Fibroblast of lung (primary cell): ENCODE measurements around the gene ABCC8. TPM values are rescaled to one million over a fixed set of nuclear protein-coding genes. Genes with fewer than 3 reads are reported as not detected.
A peak's percentile ranks its signal among the peaks of the same experiment; 100 is the strongest.

Experiments used
- DNase-seq, 2 donors: peaks; one replicate each; pipeline versions ENCODE4 v3.0.0 to v3.0.0-alpha.2; 2010; ENCODE audit warnings: low read depth in 2 of 2
- H2AFZ ChIP-seq: 2 replicates; pipeline ENCODE4 v1.5.1; 2012; ENCODE audit warnings: low read length, control low read depth, inconsistent platforms
- H3K27ac ChIP-seq: 2 replicates; pipeline ENCODE4 v1.5.1; 2011; ENCODE audit warnings: low read length, control low read depth; ENCODE audit not compliant: insufficient read depth
- H3K27me3 ChIP-seq: 2 replicates; pipeline ENCODE4 v1.5.1; 2011; ENCODE audit warnings: mild to moderate bottlenecking, low read length; ENCODE audit not compliant: control insufficient read depth, insufficient read depth
- H3K36me3 ChIP-seq: 2 replicates; pipeline ENCODE4 v1.5.1; 2011; ENCODE audit warnings: low read length; ENCODE audit not compliant: control insufficient read depth, insufficient read depth
- H3K4me1 ChIP-seq: 2 replicates; pipeline ENCODE4 v1.5.1; 2011; ENCODE audit warnings: low read length; ENCODE audit not compliant: control insufficient read depth, insufficient read depth; ENCODE audit errors: extremely low read depth
- H3K4me2 ChIP-seq: 2 replicates; pipeline ENCODE4 v1.5.1; 2011; ENCODE audit warnings: low read length, control low read depth; ENCODE audit not compliant: insufficient read depth; ENCODE audit errors: extremely low read depth
- H3K4me3 ChIP-seq, 4 experiments: fragments of 200-600 bp in 1 of 4; sonication (generic) in 1 of 4; replicated peaks in 1 of 4; 2 replicates each; pipeline ENCODE4 v1.5.1; 2011 to 2016; ENCODE audit warnings: low read length in 4 of 4, low read depth in 3 of 4, mild to moderate bottlenecking in 3 of 4, control low read depth in 2 of 4, inconsistent platforms in 1 of 4, mixed read lengths in 1 of 4; ENCODE audit not compliant: insufficient read depth in 1 of 4; ENCODE audit errors: control extremely low read depth in 1 of 4
- H3K79me2 ChIP-seq: 2 replicates; pipeline ENCODE4 v1.5.1; 2012; ENCODE audit warnings: mild to moderate bottlenecking, low read length, inconsistent platforms; ENCODE audit not compliant: control insufficient read depth, insufficient read depth
- H3K9ac ChIP-seq: 2 replicates; pipeline ENCODE4 v1.5.1; 2011; ENCODE audit warnings: mild to moderate bottlenecking, low read length, control low read depth; ENCODE audit not compliant: insufficient read depth
- H3K9me3 ChIP-seq: 2 replicates; pipeline ENCODE4 v1.5.1; 2012; ENCODE audit warnings: low read depth, low read length; ENCODE audit not compliant: control insufficient read depth, insufficient read depth
- H4K20me1 ChIP-seq: 2 replicates; pipeline ENCODE4 v1.5.1; 2011; ENCODE audit warnings: low read length; ENCODE audit not compliant: control insufficient read depth, insufficient read depth; ENCODE audit errors: extremely low read depth
- CTCF ChIP-seq, 2 donors: IDR thresholded peaks in 1 of 2; conservative IDR thresholded peaks in 1 of 2; 1 replicate in 1 of 2; 2 replicates in 1 of 2; pipeline ENCODE4 v1.5.1; 2011 to 2012; ENCODE audit warnings: low read length in 2 of 2, control low read depth in 1 of 2, inconsistent platforms in 1 of 2, low read depth in 1 of 2, mild to moderate bottlenecking in 1 of 2
- EZH2 ChIP-seq: IDR thresholded peaks from 2 replicates; pipeline ENCODE4 v1.5.1; 2012; ENCODE audit warnings: low read length, control low read depth, mild to moderate bottlenecking; ENCODE audit errors: missing control alignments
- polyA plus RNA-seq, 2 donors: library from polyadenylated mRNA; depleted of rRNA in 1 of 2; stranded (reverse) in 1 of 2; unstranded in 1 of 2; fragments of >200 nt; gene quantifications; 2 replicates each; pipeline ENCODE4 v1.2.1, GENCODE V29; 2011 to 2012; ENCODE audit warnings: missing spikeins in 1 of 2
- total RNA-seq: library from RNA; depleted of rRNA; stranded (reverse); fragments of >200 nt; gene quantifications from 2 replicates; pipeline ENCODE4 v1.2.1, GENCODE V29; 2014

ABCC8 gene
- total and polyA plus RNA-seq, 2 donors (not counting 1 experiment from before 2014, with no cell fraction given) = not detected

- Histone ChIP-seq H4K20me1 (no peaks in the 10 kb centered on the region), H3K36me3 (no peaks in the 10 kb centered on the region), H3K9me3 (no peaks in the 10 kb centered on the region), H2AFZ (no peak overlapping the region), H3K27me3 (no peaks in the 10 kb centered on the region), H3K9ac (no peak overlapping the region), H3K79me2 (no peaks in the 10 kb centered on the region), H3K27ac (no peak overlapping the region), H3K4me3 (no peak overlapping the region), H3K4me2 (no peak overlapping the region), H3K4me1 (no peaks in the 10 kb centered on the region)
- no peak for TF ChIP-seq EZH2
- no peak for TF ChIP-seq CTCF (conservative IDR thresholded peaks at IDR 0.05 in 1 of 2, IDR thresholded peaks at IDR 0.05 in 1 of 2; ENCODE audit: low read depth in 1 of 2, low read length in 2 of 2)
- no peak for DNase-seq
Measured at GRCh38 chr11:17505146-17505545, 28.5 kb upstream of the ABCC8 start.

GRCh38 chr11:17504330-17505107 is 27.9 kb upstream of the ABCC8 start:
- no peaks in the 10 kb centered on the region for H3K27me3 ChIP-seq
- H3K9ac ChIP-seq = no peak overlapping the region
- no peak overlapping the region for H2AFZ ChIP-seq
- no peak overlapping the region for H3K4me3 ChIP-seq
- H3K9me3 ChIP-seq = no peaks in the 10 kb centered on the region
- no peaks in the 10 kb centered on the region for H3K4me1 ChIP-seq
- H3K79me2 ChIP-seq = no peaks in the 10 kb centered on the region
- H3K4me2 ChIP-seq = no peak overlapping the region
- no peaks in the 10 kb centered on the region for H4K20me1 ChIP-seq
- no peaks in the 10 kb centered on the region for H3K36me3 ChIP-seq
- TF ChIP-seq CTCF (conservative IDR thresholded peaks at IDR 0.05 in 1 of 2, IDR thresholded peaks at IDR 0.05 in 1 of 2; ENCODE audit: low read depth in 1 of 2, low read length in 2 of 2) (peak; percentile 83 to 84), EZH2 (no peak)
- H3K27ac ChIP-seq = no peak overlapping the region
- DNase-seq = peak; percentile 45 to 59

GRCh38 chr11:17502630-17503029 is 26.0 kb upstream of the ABCC8 start:
- H3K9me3 ChIP-seq = no peaks in the 10 kb centered on the region
- DNase-seq = no peak
- H3K9ac ChIP-seq = no peak overlapping the region
- no peaks in the 10 kb centered on the region for H3K4me1 ChIP-seq
- TF ChIP-seq CTCF (conservative IDR thresholded peaks at IDR 0.05 in 1 of 2, IDR thresholded peaks at IDR 0.05 in 1 of 2; ENCODE audit: low read depth in 1 of 2, low read length in 2 of 2) (no peak), EZH2 (no peak)
- H3K79me2 ChIP-seq = no peaks in the 10 kb centered on the region
- H3K27me3 ChIP-seq = no peaks in the 10 kb centered on the region
- H2AFZ ChIP-seq = no peak overlapping the region
- no peak overlapping the region for H3K4me3 ChIP-seq
- no peaks in the 10 kb centered on the region for H3K36me3 ChIP-seq
- H3K27ac ChIP-seq = no peak overlapping the region
- no peaks in the 10 kb centered on the region for H4K20me1 ChIP-seq
- H3K4me2 ChIP-seq = no peak overlapping the region
